Stimulated activated CD4-positive, alpha-beta T cell treated with anti-CD3 and anti-CD28 coated beads, TNF-alpha, amount 100 ng/mL, for 4 hours (primary cell): ENCODE results near the gene OSER1.
"Not testable (repeated sequence)": the region's sequence is repeated elsewhere in the genome, so short reads cannot be mapped to it uniquely, and the experiment has no call there.

ENCODE experiments used
- DNase-seq, 3 experiments: peaks; one replicate each; pipeline ENCODE4 v3.0.0-alpha.2; 2020; ENCODE audit warnings: low read depth in 3 of 3

Gene OSER1

GRCh38 chr20:44210406-44211176, at the start of gene OSER1:
Gene OSER1 (minus strand): TSS chr20:44210771. CDS start chr20:44206957, 3,814 bp downstream.
- peak; percentile 94 to 96 (median 95) for DNase-seq

GRCh38 chr20:44258226-44258890, 47.8 kb upstream of the OSER1 start:
- DNase-seq, result no peak

DNA sequence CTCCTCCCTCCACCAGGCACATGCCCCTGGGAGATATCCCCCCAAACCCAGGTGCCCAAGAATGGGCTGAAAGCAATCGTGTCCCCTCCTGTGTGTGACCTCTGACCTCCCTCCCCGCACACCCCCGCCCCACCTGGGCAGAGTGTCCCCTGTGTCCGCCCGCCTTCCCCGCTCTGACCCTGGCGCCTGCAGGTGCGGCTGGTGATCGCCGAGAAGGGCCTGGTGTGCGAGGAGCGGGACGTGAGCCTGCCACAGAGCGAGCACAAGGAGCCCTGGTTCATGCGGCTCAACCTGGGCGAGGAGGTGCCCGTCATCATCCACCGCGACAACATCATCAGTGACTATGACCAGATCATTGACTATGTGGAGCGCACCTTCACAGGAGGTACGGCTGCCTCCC, 46.4 kb upstream of the OSER1 start:
- no peak for DNase-seq

DNA sequence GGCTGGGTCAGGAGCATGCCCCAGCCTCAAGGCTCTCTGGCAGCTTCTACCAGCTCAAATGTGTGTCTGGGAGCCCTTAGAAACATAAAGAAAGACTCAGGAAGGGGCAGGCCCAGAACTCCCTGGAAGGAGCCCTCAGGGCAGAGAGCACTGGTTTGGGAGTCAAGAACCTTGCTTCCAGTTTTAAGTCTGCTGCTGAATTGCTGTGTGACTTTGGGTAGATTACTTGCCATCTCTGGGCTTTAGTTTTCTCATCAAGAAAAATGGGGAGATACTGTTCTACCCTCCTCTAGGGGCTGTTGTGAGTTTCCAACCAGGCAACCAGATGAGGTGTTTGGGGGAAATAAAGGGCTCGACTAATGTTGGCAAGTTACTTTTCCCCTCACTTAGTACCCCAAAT, 45.4 kb upstream of the OSER1 start:
- DNase-seq, result no peak

GRCh38 chr20:44254073-44254472, 43.5 kb upstream of the OSER1 start:
- no peak for DNase-seq

DNA sequence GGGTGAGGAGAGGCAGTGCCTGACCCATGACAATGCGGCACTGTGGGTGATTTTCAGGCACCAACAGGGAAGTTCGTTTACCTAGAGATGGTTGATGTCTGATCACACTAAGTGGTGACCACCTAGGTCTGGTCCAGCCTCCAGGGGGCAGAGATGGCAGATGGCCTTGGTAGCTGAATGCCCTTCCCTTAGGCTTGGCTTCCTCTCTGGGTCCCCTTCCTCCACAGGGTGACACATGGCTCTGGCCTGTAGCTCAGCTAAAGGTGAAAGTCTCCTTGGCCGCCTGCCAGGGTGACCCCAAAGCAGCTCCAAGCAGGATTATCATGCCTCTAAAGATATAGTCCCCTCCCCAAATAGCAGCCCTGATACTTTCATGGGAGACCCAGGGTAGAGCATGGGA, 43.0 kb upstream of the OSER1 start:
- DNase-seq, result no peak

DNA sequence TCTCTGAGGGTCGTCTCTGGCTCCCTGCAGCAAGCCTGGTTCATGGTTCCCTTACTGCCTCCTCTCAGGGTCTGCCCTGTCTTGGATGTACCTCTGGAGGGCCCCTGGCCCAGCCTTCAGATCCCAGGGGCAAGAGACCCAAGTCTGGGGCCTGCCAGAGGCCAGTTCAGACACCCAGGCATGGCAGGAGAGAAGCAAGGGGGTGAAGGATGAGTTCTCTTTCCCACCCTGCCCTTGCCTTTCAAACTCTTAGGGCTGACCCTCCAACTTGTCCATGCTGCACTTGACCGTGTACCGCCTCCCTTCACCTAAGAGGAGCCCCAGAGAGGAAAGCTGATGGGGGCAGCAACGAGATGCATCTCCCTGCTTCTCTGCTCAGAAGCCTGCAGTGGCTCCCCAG, 40.7 kb upstream of the OSER1 start:
- DNase-seq, result no peak

DNA sequence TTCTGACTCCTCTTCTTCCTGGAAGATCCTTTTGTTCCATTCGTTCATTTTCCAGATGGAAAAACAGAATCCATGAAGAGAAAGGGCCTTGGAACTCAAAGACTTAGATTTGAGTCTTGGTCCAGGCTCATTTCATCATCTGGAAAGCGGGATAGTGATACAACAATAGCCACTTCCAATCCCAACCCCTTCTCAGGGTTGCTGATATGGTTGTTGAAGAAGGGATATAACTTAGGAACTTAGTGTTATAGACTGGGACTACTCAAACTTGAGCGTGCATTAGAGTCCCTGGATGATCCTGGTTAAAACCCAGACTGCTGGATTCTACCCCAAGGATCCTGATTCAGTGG, 37.8 kb upstream of the OSER1 start:
- no peak for DNase-seq

DNA sequence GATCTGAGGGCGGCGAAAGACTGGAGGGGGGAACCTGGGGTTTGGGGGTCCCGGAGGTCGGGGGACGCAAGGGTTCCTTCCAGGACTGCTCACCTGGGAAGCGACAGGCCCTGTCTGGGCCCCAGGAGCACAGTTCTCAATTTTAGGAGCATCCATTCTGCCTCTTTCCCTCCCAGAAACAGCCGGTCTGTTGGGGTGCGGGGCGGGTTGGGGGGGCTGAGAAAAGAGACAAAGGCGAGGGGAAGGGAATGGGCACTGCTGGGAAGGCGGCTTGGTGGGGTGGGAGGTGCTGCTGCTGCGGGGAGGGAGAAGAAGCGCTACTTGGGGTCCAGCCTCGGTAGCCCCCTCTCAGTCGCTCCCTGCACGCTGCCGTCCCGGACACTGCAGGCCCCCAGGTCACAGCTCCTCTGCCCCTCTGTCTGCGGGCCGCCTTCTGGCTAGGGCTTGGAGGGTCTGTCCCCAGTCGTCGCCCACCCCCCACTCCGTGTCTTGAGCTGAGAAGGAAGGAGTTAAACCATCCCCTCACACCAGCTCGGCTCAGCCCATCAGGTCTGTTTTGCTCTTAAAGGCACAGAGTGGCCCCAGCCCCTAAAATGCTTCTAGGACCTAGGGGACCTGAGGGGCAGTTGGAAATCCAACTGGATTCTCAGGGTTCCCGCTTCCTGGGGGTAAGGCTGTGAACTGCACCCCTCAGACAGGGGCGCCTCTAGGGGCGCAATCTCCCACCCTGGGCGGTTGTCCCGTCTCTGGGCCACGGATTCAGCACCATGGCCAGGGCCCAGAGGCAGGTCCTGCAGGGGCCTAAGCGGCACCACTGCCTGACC, 37.2 kb upstream of the OSER1 start:
- no peak for DNase-seq

GRCh38 chr20:44247131-44247571, 36.6 kb upstream of the OSER1 start, which contains the start of gene GDAP1L1:
Gene GDAP1L1 (plus strand): TSS chr20:44247308. CDS start chr20:44247335, 27 bp downstream.
- DNase-seq, result no peak

DNA sequence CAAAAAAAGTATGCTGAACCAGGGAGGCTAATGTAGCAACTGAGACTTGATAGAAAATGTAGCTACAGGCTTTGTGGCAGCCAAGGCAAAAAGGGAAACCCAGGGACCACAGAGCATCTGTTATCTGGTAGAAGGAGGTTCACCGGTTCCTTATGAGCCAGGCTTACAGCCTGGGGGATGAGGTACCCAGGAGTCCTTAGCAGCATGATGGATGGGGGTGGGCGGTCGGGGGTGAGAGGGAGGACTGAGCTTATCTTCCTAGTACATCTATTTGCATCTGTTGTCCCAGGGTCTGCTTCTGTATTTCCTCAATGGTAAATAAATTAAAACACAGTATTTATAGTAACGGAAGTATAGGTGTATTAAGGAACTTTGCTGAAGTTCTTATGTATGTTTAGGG, 35.4 kb upstream of the OSER1 start:
- DNase-seq, result no peak

GRCh38 chr20:44241796-44242195, 31.2 kb upstream of the OSER1 start:
- DNase-seq, result no peak

DNA sequence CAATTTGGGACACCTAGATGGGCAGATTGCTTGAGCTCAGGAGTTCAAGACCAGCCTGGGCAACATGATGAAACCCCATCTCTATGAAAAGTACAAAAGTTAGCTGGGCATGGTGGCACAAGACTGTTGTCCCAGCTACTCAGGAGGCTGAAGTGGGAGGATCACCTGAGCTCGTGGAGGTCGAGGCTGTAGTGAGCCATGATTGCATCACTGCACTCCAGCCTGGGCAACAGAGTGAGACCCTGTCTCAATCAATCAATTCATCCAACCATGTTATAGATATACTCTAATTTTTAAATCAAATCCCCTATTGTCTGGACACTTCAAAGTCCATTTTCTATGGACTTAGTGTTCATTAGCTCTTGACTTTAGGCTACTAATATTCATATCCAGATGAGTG, 26.3 kb upstream of the OSER1 start:
- DNase-seq, result not testable (repeated sequence)

GRCh38 chr20:44235702-44236101, 25.1 kb upstream of the OSER1 start:
- DNase-seq, result no peak

DNA sequence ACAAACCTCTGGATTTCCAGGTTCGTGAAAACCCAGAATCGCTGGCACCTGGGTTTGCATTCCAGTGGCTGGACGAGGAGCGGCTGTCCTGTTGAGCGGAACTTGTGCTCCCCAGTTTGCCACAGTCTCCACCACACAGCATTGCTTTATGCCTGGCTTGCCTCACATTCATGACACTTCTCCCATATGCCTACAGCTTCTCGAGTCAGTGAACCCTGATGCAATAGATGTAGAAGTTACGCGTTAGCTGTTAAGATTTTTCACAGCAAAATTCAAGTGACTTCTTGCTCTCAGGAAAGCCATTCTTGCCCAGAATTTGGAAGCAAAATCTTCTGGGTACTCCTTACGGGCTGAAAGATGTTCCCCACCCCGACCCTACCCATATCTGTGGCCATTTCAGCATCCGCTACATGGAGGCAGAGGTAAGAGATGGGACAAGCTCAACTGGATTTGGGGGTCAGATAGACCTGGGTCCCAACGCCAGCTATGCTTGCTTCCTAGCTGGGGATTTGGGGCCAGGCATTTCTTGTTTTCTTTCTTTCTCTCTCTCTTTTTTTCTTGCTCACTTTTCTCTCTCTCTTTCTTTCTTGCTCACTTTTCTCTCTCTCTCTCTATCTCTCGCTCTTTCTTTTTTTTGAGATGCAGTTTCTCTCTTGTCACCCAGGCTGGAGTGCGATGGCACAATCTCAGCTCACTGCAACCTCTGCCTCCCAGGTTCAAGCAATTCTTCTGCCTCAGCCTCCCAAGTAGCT, 24.2 kb upstream of the OSER1 start:
- DNase-seq, result no peak

- no peak for DNase-seq
Measured at GRCh38 chr20:44233436-44234016, 23.0 kb upstream of the OSER1 start.

- DNase-seq, result not testable (repeated sequence)
Measured at GRCh38 chr20:44232469-44232856, 21.9 kb upstream of the OSER1 start.

GRCh38 chr20:44231713-44232468, 21.3 kb upstream of the OSER1 start:
- no peak for DNase-seq

DNA sequence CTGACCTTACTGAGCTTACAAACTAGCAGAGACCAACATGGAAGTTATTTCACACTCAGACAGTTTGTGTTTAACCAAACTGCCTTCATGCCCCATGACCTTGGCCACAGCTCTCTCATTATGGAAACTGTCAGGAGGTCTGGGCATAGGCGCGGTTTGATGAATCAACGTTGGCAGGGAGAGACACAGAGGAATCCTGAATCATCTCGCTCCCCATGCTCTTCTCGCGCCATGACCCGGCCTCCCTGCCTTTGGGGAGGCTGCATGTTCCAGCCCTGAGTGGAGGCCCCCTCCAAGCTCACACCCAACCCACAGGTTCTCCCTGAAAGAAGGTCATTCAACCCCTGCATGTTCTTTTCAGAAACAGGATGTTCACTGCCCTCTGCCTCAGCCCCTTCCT, 20.6 kb upstream of the OSER1 start:
- DNase-seq, result no peak

DNA sequence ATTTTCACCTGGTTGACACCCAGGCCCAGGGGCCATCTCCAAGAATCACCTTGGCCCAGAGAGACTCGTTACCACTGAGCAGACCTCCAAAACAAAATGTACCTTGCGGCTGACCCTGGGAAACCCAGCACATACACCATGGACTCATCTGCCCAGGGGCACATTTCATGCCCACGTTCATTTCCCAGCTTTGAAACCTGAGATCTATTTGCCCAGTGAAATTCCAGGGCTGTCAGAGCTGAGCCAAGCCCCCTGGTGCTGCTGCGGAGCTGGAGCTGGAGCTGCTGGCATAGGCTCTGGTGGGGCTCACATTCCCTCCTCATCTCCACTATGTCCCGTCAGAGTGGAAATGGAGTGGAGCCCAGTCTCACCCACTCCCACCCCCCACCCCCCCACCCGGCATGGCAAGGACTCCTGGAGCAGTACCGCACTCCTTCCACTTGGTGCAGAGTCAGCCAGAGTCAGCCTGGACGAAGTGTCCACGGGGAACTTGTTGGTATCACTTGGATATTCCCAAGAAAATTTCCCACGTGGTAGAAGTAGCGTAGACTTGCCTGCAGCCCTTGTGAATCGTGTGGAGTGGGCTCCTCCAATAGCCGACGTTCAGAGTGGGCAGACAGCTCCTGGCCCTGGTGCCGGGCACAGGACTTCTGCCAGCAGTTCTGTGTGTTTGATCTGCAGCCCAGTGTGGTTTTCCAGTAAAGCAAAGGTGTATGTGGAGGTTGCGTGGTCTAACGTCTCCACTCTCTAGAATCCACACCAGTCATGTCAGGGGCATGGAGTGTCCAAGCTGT, 18.1 kb upstream of the OSER1 start:
- no peak for DNase-seq
